GM11168 (cell line): ENCODE data around the gene CUX1.
"Not testable (repeated sequence)": the region's sequence is repeated elsewhere in the genome, so short reads cannot be mapped to it uniquely, and the experiment has no call there.

Source experiments
- in situ Hi-C: fragments of 300-500 bp; cut with MboI; formaldehyde crosslinking; loops from one replicate; pipeline ENCODE4 v1.12.0; 2022; ENCODE audit warnings: low sequenced_read_pairs; ENCODE audit not compliant: unreplicated experiment

The CUX1 gene

DNA sequence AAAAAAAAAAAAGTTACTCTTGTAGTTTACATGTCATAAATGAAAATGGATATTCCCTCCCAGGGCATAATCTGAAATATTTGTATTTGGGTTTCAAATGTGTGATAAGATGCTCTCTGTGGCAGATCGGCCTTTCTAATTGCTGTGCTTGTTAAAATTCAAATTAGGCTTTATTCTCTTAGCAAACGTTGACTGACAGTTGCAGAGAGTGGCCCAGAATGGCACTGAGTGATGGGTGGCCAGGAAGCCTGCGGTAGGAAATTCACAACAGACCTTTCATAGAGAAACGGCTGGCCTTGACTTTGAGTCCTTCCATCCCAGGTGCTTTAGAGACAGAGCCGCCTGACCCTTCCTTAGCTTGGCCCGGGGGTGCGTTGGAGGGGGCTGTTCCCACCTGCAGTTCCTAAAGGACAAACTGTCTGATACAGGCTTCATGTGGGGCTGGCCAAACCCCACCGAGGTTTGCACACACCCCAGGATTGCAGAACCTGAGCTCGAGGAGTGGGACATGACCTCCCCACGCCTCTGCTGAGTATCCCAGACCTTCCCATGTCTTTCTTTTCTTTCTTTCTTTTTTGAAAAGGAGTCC lies 152.7 kb downstream of the CUX1 start:
- in situ Hi-C loops: no loop called here

DNA sequence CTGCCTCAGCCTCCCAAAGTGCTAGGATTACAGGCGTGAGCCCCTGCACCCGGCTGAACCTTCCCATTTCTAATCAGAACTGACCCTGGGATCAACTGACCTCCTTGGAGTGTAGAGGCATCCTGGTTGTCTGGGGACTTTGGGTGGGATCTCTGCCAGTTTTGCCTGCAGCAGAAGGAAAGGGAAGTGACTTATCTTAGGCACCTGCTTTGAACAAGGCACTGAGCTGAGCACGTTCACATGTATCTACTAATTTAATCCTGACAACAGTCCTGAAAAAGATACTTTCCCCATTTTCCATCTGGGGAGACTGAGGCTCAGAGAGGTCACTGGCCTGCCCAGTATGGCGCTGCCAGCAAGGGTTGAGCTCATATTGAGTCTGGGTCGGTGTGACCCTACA lies 153.4 kb downstream of the CUX1 start:
- in situ Hi-C loops: no loop called here

DNA sequence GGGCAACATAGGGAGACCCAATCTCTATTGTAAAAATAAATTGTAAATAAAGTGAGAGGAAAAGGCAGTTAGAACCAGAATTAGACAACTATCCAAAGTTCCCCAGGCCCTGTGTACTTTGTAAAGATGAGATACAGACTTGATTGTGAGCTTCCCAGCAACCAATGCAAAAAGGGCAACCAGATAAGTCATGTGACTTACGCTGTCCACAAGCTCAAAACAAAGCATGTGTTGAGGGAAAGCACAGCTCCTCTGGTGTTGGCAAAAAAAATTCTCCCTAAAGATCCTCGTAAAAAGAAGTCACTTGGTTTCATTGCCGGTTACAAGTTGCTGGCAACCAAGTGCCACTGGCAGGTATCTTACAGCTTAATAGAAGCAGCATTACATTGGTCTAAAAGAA lies 154.0 kb downstream of the CUX1 start:
- in situ Hi-C loops: no loop called here

DNA sequence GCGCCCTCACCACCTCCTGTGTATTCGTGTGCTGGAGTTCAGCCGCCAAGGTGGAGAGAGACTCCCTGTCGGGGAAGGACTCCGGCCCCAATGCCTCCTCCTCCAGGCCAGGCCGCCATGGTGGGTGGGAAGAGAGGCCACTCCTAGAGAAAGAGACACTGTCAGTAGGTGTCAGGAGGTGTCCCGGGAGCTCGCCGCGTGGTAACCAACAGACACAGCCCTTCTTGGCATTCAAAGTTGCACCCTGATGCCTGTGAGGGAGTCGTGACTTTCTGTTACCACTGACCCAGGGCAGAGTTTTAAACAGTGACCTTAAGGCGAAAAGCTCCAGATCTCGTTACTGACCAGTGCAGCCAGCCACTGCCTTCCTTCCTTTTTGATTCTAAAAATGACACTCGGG lies 155.2 kb downstream of the CUX1 start:
- in situ Hi-C loops: no loop called here

DNA sequence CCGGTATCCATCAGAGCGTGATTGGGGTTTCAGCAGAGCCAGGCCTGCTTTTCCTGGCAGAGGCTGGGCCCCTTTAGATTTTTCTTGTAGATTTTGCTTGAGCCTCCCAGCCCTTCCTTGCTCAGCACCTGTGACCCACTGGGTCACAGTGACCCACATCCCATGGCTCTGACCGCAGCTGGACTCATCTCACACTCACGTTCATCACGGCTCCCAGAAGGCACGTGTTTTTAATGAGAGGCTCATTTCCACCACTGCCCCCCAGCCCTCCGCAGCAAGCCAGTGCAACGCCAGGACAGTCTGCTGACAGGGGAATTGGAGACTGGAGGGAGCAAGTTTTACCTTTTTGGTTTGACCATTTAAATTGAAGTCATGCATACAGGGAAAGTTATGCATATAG lies 155.7 kb downstream of the CUX1 start:
- in situ Hi-C loops: no loop called here

DNA sequence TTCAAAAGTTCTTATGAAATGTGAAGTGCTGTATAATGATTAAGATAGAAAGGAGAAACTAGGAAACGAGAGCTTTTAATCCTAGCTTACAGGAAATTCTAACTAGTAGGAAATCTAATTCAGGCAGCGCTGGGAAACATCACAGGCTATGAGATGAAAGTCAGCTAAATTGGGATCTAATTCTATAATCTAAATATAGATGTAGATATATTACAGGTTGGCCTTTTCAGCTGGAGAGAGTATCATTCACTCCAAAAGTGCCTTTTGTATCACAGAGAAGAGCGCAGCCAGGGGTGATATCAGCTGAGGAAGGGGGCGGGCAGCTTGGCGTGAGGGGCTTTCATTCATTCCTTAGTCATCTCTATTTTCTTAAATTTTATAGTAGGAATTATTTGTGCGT lies 157.0 kb downstream of the CUX1 start:
- in situ Hi-C loops: no loop called here

DNA sequence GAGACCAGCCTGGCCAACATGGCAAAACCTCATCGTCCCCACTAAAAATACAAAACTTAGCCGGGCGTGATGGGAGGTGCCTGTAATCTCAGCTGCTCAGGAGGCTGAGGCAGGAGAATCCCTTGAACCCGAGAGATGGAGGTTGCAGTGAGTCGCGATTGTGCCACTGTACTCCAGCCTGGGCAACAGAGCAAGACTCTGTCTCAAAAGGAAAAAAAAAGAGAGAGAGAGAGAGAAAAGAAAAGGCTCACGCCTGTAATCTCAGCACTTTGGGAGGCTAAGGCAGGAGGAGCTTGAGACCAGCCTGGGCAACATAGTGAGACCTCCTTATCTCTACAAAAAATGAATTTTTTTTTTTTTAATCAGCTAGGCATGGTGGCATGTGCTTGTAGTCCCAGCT lies 157.6 kb downstream of the CUX1 start:
- in situ Hi-C loops: no loop called here

DNA sequence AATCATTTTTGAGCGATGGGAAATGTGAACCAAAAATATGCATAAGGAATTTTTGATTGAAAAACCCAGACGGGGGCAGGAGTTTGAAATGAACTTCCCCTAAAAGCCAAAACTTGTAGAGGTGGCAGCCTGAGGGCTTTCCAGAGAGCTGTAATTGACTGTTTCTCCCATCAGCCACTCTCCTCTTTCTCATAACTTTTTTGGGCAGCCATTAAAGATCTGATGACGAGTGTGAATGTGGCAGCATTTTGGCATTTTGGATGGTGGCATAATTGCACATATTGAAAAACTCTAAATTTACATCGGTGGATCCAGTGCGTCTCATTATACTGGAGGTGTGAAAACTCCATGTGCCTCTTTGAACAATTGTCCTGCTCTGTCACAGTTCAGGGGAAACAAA lies 159.0 kb downstream of the CUX1 start:
- in situ Hi-C loops: no loop called here

DNA sequence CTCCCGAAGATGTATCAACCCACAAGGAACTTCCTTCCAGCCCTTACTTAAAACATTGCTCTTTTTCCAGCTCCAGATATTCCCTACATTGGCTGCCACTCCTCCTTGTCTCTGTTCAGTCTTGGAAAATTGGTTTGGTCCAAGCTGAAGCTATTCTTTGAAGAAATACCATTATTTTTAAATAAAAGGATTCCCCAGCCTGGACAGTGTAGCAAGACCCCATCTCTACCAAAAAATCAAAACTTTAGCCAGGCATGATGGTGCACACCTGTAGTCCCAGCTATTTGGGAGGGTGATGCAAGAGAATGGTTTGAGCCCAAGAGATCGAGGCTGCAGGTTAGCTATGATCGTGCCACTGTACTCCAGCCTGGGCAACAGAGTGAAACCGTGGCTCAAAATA lies 159.8 kb downstream of the CUX1 start:
- in situ Hi-C loops: no loop called here

DNA sequence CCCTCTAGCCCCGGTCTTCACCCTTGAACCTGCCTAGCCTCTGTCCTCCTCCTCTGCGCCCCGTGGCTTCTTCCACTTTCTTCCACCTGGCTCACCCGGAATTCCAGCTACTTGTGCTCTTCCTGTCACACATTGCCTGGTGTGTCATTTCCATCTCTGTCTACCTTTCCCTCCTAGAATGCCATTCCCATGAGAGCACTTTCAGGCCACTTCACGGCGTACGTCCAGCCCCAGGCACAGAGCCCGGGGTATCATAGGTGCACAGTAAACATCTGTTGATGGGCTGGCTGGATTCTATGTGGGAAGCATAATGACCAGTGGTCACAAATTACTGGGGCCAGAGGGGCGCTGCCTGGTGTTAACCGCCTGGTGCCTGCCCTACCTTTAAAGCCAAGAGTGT lies 161.3 kb downstream of the CUX1 start:
- in situ Hi-C loops: no loop called here

DNA sequence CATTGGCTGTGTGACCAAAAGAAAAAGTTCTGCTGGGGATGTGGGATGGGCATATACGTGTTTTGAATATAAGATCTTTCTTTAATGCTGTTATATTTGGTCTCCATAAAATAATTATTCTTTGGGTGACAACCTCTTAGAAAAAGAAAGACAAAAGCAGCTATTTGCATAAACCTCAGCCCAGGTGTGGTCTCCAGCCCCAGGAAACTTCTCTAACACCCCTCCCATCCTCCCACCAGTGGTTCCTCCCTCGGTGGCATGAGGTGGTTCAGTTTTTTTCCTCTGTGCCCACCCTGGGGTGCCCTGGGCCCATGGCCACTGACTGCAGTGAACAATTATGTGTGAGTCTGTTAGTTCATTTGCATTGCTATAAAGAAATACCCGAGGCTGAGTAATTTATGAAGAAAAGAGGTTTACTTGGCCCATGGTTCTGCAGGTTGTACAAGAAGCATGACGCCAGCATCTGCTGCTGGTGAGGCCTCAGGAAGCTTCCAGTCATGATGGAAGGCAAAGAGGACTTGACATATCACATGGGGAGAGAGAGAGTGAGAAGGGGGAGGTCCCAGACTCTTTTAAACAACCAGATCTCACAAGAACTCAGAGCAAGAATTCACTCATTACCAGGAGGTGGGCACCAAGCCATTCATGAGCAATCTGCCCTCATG lies 165.9 kb downstream of the CUX1 start:
- in situ Hi-C loops: no loop called here

DNA sequence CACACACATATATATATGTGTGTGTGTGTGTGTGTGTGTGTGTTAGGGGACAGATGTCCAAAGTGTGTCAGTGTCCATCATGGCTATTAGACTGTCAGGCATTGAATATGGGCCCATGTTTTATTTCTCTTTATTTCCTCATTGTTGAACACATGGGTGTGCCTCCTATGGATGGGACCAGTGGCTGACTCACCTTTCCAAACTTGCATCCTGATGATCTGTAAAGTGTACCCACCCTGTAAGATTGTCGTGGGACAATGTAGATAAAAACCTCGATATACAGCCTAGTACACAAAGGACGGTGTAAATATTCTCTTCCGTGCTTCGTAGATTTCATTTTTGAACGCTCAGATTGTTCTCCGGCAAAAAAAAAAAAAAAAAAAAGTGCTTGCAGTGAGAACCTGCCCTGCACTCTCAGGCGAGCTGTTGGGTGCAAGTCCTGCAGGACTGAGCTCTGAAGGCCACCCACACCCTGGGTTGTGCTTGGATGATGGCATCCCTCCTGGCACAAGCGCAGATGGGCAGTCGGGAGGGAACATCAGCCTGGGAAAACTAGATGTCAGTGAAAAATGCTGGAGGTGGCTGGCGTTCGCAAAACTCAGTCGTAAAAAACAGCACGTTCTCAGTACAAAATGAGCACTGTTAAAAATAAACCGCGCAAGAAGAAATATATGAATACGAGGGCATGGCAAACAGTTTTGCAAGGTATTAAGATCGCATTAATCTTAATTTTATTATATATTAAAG lies 166.9 kb downstream of the CUX1 start:
- in situ Hi-C loops: no loop called here

DNA sequence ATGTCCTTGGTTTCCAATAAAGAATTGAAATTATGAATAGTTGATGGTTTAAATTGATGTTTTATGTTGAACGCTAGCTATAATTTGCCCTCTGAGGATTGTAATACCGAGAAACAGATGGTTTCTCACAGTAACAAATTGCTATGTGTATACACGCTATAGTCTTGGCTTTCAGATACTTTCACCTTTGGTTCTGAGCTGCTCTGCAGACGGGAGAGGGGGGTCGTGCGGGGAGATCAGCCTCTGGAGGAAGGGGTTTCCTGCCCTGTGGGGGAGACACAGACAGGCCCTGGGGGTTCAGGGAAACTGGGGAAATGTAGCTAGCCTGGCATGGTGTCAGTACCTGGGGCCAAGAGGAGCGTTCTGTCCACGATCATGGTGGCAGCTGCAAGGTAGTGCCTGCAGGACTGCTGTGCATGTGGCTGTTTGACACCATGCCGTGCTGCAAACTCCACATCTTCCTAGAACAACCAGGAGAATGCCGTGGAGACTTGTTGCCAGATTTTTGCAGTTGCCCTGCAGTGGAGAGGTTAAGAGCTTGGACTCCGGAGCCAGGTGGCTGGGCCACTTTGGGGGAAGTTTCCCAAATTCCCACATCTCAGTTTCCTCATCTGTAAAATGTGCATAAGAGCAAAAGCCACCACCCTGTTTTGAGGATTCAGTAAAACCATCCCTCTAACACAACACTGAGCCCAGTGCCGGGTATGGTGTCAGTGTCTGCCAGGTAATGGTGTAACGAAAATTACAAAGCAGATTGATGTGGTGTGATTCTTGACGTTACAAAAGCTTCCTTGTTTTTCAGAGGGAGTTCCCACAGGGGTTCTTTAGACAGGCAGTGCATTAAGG lies 167.9 kb downstream of the CUX1 start:
- in situ Hi-C loops: no loop called here

DNA sequence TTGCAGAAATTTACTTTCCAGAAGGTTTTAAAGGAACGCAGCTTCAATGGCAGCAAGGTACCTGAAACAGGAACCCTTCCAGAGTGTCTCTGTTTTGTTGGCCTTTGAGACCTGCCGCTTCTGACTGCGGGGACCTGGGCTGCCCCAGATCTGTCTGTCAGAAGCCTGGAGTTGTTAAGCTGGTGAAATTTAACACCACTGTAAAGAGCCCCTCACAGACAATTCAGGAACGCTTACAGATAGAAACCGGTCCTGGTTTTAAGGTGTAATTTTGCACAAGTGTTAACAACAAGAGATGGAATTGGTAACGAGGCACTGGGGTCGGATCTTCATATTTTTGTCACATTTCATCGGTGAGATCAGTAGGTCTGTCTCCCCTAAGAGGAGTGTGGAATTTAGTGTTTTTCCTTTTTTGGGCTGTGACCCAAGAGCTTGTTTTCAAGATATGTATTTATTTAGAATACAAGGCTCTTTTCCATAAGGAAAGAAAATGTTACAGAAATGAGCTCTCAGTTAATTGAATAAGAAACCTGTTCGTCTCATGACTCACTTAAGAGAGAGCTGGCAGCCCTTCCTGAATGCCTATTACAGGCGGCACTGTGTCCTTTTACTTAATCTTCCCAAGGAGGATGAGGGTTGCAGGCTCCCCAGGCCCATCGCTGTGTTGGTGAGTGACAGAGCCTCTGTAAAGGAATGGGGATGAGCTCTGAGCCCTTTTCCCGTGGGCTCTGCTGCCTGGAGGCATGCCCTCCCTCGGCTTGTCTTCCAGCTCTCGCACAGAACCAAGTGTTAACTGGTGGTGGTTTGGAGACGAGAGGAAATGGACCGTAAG lies 168.7 kb downstream of the CUX1 start:
- in situ Hi-C loops: no loop called here

DNA sequence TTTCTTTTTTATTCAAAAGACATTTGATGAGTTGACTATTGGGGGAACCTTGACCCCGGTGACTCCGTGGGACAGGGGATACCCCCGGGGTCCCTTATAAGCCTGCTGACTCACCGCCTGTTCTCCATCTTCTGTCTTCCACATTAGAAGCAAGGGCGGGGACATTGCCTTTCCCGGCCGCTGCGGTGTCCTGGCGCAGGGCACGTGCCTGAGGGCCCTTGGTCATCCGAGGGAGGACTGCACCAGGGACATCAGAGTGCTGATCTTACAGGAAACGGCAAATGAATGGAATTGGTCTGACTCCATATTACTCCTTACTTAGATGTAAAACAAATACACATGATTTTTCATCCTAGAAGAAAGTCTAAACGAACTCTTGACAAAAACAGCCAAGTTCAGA lies 170.1 kb downstream of the CUX1 start:
- in situ Hi-C loops: no loop called here

DNA sequence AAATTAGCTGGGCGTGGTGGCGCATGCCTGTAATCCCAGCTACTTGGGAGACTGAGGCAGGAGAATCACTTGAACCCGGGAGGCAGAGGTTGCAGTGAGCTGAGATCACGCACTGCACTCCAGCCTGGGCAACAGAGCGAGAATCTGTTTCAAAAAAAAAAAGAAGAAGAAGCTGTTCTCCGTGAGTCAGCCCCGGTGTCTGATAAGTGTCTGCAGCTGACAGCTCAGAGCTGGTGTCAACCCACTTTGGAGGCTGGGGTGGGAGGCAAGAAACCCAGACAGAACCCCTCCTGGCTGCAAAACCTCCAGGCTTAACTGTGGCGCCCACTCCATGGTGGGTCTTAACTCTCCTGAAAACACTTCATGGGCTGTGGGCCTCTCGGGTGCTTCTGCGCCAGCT lies 170.6 kb downstream of the CUX1 start:
- in situ Hi-C loops: not testable (repeated sequence)

DNA sequence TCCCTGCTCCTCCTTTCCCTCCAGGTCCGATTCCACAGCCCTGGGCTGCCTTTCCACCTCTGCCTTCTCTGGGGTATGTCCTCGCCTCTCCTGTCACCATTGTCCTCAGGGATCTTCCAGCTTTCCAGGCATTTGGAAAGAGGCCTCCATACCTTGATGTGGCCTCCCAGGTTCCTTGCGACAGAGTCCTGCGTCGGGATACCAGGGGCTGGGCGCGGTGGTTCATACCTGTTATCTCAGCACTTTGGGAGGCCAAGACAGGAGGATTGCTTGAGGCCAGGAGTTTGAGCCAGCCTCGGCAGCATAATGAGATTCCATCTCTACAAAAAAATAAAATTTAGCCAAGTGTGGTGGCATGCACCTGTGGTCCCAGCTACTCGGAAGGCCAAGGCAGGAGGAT lies 171.1 kb downstream of the CUX1 start:
- in situ Hi-C loops: no loop called here

DNA sequence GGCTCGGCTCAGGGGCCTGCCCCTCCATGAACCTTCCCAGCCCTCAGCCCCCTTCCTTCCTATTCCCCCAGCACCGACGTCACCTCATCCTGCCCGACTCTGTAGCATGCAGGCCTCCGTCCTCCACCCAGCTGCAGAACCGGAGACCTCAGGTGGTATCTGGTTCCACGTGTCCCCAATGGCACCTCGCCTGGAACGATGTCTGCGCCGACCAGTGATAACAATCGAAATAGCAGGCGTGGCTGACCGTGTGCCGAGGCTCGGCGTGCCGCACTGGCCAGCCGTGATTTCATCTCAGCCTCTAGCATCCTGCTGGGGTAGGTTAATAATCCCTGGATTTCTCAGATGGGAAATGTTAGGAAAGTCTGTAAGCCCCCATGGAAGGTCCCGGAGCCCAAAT lies 171.7 kb downstream of the CUX1 start:
- in situ Hi-C loops: no loop called here

DNA sequence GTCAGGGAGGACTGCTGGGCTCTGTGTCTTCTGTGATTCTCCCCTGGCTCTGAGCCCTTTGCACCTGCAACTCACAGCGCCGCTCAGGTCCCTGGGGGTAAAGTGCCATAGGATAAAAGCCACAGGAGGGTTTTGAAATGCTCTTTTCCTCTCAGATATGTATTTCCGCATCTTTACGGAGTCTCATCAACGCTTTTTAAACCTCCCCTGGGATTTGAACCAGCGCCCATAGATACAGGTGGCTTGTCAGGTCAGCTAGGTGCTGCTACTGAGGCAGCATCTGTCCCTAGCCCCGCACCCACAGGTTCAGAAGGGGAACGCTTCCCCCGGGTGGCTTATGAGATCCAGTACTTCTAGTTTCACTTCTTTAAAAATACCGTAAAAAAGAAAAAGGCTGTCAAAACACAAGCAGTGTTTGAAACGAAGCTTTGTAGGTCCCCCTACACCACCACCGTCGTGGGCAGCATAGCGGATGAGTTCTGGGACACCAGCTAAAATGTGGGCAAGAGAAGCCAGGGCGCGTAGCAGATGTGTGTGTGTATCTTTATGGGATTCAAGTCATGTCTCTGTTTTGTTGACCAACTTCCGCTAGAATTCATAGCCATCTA lies 173.5 kb downstream of the CUX1 start:
- in situ Hi-C loops: no loop called here

DNA sequence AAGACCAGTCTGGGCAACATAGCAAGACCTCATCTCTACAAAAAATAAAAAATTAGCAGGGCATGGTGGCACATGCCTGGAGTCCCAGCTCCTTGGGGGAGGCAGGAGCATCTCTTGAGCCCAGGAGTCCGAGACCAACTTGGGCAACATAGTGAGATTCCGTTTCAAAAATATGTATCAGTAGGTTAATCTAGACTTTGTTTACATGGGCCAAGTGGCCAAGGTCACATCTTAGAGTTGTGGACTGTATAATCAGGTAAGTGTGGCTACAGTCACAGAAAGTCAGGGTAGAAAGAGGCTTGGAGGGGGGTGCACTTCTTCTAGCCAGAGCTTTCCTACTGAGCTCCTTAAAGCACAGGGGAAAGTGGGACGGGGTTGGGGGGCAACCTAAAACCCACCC lies 174.4 kb downstream of the CUX1 start:
- in situ Hi-C loops: no loop called here
